Measurements from ENCODE around the gene CTTNBP2NL. TPM values are rescaled to one million over a fixed set of nuclear protein-coding genes. Genes with fewer than 3 reads are reported as not detected.

Gene CTTNBP2NL
- polyA plus RNA-seq, 4 donors: 34.1 to 54.5 (median 39.2) TPM

- no peak for DNase-seq (ENCODE audit: low read depth in 4 of 4, low spot score in 3 of 4)
These were observed 108.8 kb downstream of the CTTNBP2NL start for GRCh38 chr1:112504661-112505399.

- no peak for DNase-seq (ENCODE audit: low read depth in 4 of 4, low spot score in 3 of 4)
These were observed 109.4 kb downstream of the CTTNBP2NL start for GRCh38 chr1:112505400-112505785.

GRCh38 chr1:112505878-112506277 lies 109.9 kb downstream of the CTTNBP2NL start:
- no peak for DNase-seq (ENCODE audit: low read depth in 4 of 4, low spot score in 3 of 4)

GRCh38 chr1:112506306-112506705 lies 110.3 kb downstream of the CTTNBP2NL start:
- no peak for DNase-seq (ENCODE audit: low read depth in 4 of 4, low spot score in 3 of 4)

- DNase-seq (ENCODE audit: low read depth in 4 of 4, low spot score in 3 of 4): no peak
These were observed 110.7 kb downstream of the CTTNBP2NL start for GRCh38 chr1:112506731-112507130.

- no peak for DNase-seq (ENCODE audit: low read depth in 4 of 4, low spot score in 3 of 4)
These were observed 111.3 kb downstream of the CTTNBP2NL start for GRCh38 chr1:112507336-112507735.

- no peak for DNase-seq (ENCODE audit: low read depth in 4 of 4, low spot score in 3 of 4)
These were observed 111.9 kb downstream of the CTTNBP2NL start for GRCh38 chr1:112507921-112508277.

GRCh38 chr1:112508278-112509004 lies 112.4 kb downstream of the CTTNBP2NL start, which contains the start of gene WNT2B:
Gene WNT2B, plus strand, starts transcription at chr1:112508965. Its CDS starts 298 bp downstream, at chr1:112509263.
- no peak for DNase-seq (ENCODE audit: low read depth in 4 of 4, low spot score in 3 of 4)

- no peak for DNase-seq (ENCODE audit: low read depth in 4 of 4, low spot score in 3 of 4)
These were observed 113.1 kb downstream of the CTTNBP2NL start for GRCh38 chr1:112509005-112509659.

- no peak for DNase-seq (ENCODE audit: low read depth in 4 of 4, low spot score in 3 of 4)
These were observed 113.7 kb downstream of the CTTNBP2NL start for GRCh38 chr1:112509660-112510178.

- no peak for DNase-seq (ENCODE audit: low read depth in 4 of 4, low spot score in 3 of 4)
These were observed 114.3 kb downstream of the CTTNBP2NL start for GRCh38 chr1:112510340-112510739.

Other genes starting within 250 kb of the CTTNBP2NL start
- gene WNT2B, start 112.8 kb downstream of the CTTNBP2NL start, polyA plus RNA-seq (ENCODE audit: insufficient read length in 4 of 4): 10 to 100 TPM in 1 of 4 donors, 1 to 10 TPM in 3; 4.2 to 56.0 (median 5.6) TPM
- gene ST7L, start 222.9 kb downstream of the CTTNBP2NL start, polyA plus RNA-seq (ENCODE audit: insufficient read length in 4 of 4): 10 to 100 TPM; 17.8 to 32.6 (median 30.3) TPM
- gene CAPZA1, start 223.6 kb downstream of the CTTNBP2NL start, polyA plus RNA-seq (ENCODE audit: insufficient read length in 4 of 4): 100 to 1,000 TPM; 123 to 181 (median 130) TPM